SH-SY5Y (cell line): ENCODE results near the gene LRRC56.

Source experiments
- GATA2 ChIP-seq: IDR thresholded peaks from 2 replicates; pipeline ENCODE4 v1.6.1; 2011; ENCODE audit warnings: mild to moderate bottlenecking, low read depth, low read length
- GATA3 ChIP-seq: IDR thresholded peaks from 2 replicates; pipeline ENCODE4 v1.6.1; 2011; ENCODE audit warnings: low read depth, mild to moderate bottlenecking, low read length, moderate library complexity

LRRC56 gene

GRCh38 chr11:587978-588380, 50.7 kb downstream of the LRRC56 start:
- TF ChIP-seq GATA3 (no peak), GATA2 (no peak)

GRCh38 chr11:589798-590197, 52.5 kb downstream of the LRRC56 start:
- TF ChIP-seq GATA3, result no peak
- no peak for TF ChIP-seq GATA2

- TF ChIP-seq GATA2 (no peak), GATA3 (no peak)
Measured at GRCh38 chr11:590997-591396, 53.7 kb downstream of the LRRC56 start.

GRCh38 chr11:592501-592900, 55.2 kb downstream of the LRRC56 start:
- TF ChIP-seq GATA2 (no peak), GATA3 (no peak)

GRCh38 chr11:592918-593317, 55.6 kb downstream of the LRRC56 start:
- TF ChIP-seq GATA2, result no peak
- no peak for TF ChIP-seq GATA3

GRCh38 chr11:593347-593746, 56.0 kb downstream of the LRRC56 start:
- TF ChIP-seq GATA3, result no peak
- TF ChIP-seq GATA2, result no peak

GRCh38 chr11:595400-595799, 58.1 kb downstream of the LRRC56 start:
- TF ChIP-seq GATA2 (no peak), GATA3 (no peak)

GRCh38 chr11:596374-596773, 59.0 kb downstream of the LRRC56 start:
- TF ChIP-seq GATA3, result no peak
- no peak for TF ChIP-seq GATA2

GRCh38 chr11:597166-597725, 59.9 kb downstream of the LRRC56 start:
- no peak for TF ChIP-seq GATA3
- TF ChIP-seq GATA2, result no peak

- TF ChIP-seq GATA3 (no peak), GATA2 (no peak)
Measured at GRCh38 chr11:598005-598680, 60.8 kb downstream of the LRRC56 start.

GRCh38 chr11:601573-602245, 64.4 kb downstream of the LRRC56 start:
- TF ChIP-seq GATA3 (no peak), GATA2 (no peak)

- TF ChIP-seq GATA3 (no peak), GATA2 (no peak)
Measured at GRCh38 chr11:603154-603553, 65.8 kb downstream of the LRRC56 start.
